Nephron progenitor cell (in vitro differentiated cells): ENCODE results near the gene MPZL3.

Experiments
- DNase-seq: peaks from one replicate; pipeline ENCODE4 v3.0.0; 2021
- H3K27ac Mint-ChIP-seq: 2 replicates; pipeline ENCODE4 v1.8.0; 2021; ENCODE audit warnings: mild to moderate bottlenecking, moderate library complexity, mixed read lengths
- H3K27me3 Mint-ChIP-seq: 2 replicates; pipeline ENCODE4 v1.8.0; 2021; ENCODE audit warnings: mild to moderate bottlenecking, low read depth, mixed read lengths; ENCODE audit not compliant: poor library complexity
- H3K36me3 Mint-ChIP-seq: 2 replicates; pipeline ENCODE4 v1.8.0; 2021; ENCODE audit warnings: low read depth, mixed read lengths
- H3K4me1 Mint-ChIP-seq: 2 replicates; pipeline ENCODE4 v1.8.0; 2021; ENCODE audit warnings: mixed read lengths
- H3K4me3 Mint-ChIP-seq: 2 replicates; pipeline ENCODE4 v1.8.0; 2021; ENCODE audit warnings: mild to moderate bottlenecking, moderate library complexity, mixed read lengths
- H3K9me3 Mint-ChIP-seq: 2 replicates; pipeline ENCODE4 v1.8.0; 2021; ENCODE audit warnings: mild to moderate bottlenecking, moderate library complexity, mixed read lengths
- TF ChIP-seq, protein P1 (sequence below): fragments of 200-600 bp; sonication (generic); IDR thresholded peaks from 2 replicates; pipeline ENCODE4 v1.5.0; 2021; ENCODE audit warnings: antibody characterized with exemption

Gene MPZL3, protein sequence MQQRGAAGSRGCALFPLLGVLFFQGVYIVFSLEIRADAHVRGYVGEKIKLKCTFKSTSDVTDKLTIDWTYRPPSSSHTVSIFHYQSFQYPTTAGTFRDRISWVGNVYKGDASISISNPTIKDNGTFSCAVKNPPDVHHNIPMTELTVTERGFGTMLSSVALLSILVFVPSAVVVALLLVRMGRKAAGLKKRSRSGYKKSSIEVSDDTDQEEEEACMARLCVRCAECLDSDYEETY

DNA sequence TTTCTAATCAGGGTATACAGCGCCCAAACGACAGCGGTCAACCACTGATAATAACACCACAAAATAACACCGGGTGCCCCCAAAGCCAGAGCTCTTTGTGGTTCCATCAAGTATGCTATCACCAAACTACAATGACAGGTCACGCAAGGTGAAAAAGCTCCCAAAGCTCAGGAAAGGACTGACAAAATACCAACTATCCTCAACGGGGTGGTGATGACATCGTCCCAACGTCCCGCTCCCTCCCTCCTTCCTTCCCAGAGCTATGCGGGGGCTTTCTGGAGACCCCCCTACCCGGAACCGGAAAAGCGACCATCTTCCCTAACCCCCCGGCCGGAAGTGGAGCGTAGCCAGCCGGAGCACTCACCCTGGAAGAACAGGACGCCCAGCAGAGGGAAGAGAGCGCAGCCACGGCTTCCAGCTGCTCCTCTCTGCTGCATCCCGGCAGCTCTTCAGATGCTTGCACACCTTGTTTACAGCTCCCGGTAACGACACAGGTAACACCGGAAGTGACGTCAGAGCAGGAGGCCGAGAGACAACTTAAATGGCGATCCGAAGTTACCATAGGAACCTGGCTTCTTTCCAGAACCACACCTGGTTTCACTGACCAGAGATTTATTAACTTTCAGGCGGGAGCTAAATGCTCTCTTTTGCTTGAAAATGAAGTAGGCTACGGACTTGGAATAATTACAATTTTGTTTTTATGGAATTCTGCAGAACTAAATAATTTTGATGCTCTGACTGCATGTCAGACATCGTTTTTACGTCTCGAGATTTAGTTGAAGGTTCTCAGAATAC, at the start of gene MPZL3:
MPZL3 (minus strand) TSS at position 508 of the 795 bp plus-strand sequence; CDS start at position 437, 71 bp downstream.
- peaks cover 11% of the 10 kb centered on the region for H3K4me1 Mint-ChIP-seq
- peaks cover 22% of the 10 kb centered on the region for H3K36me3 Mint-ChIP-seq
- peak; percentile 60 for DNase-seq
- H3K27me3 Mint-ChIP-seq, result peaks cover 95% of the 10 kb centered on the region
- TF ChIP-seq, protein P1, sequence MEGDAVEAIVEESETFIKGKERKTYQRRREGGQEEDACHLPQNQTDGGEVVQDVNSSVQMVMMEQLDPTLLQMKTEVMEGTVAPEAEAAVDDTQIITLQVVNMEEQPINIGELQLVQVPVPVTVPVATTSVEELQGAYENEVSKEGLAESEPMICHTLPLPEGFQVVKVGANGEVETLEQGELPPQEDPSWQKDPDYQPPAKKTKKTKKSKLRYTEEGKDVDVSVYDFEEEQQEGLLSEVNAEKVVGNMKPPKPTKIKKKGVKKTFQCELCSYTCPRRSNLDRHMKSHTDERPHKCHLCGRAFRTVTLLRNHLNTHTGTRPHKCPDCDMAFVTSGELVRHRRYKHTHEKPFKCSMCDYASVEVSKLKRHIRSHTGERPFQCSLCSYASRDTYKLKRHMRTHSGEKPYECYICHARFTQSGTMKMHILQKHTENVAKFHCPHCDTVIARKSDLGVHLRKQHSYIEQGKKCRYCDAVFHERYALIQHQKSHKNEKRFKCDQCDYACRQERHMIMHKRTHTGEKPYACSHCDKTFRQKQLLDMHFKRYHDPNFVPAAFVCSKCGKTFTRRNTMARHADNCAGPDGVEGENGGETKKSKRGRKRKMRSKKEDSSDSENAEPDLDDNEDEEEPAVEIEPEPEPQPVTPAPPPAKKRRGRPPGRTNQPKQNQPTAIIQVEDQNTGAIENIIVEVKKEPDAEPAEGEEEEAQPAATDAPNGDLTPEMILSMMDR, result no peak
- H3K4me3 Mint-ChIP-seq, result peak within 1 kb of the TSS; percentile 97
- H3K9me3 Mint-ChIP-seq, result peaks cover 38% of the 10 kb centered on the region
- H3K27ac Mint-ChIP-seq, result peak within 1 kb of the TSS; percentile 100

DNA sequence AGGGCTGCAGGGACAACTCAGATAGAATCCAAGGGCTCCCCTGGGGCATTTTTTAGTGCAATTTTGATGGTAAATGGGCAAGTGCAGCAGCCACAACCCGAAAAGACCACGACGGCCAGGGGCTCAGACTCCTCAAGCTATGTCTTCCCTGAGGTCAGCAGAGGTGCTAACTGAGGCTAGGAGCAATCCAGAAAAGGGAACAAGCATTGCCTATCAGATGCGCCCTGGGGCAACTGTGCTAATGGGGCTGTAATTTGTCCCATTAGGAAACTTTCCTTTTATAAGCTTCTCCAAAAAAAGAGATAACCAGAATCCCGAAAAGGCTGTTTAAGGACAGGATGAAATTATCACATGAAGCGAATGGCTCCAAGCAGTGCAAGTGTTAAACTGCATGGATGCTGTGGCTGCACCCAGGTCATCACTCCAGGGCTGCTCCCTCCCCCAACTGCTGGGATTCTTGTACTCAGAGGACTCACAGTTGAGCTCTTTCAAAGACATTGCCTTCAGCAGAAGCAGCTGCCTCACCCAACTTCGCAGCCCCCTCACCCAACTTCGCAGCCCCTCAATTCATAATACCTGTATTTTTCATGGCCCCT, 49.5 kb upstream of the MPZL3 start:
- Mint-ChIP-seq H3K9me3 (no peaks in the 10 kb centered on the region), H3K4me3 (no peak overlapping the region), H3K27ac (no peak overlapping the region), H3K27me3 (peaks cover 53% of the 10 kb centered on the region), H3K36me3 (no peaks in the 10 kb centered on the region), H3K4me1 (no peaks in the 10 kb centered on the region)
- TF ChIP-seq, protein P1, result no peak
- no peak for DNase-seq

DNA sequence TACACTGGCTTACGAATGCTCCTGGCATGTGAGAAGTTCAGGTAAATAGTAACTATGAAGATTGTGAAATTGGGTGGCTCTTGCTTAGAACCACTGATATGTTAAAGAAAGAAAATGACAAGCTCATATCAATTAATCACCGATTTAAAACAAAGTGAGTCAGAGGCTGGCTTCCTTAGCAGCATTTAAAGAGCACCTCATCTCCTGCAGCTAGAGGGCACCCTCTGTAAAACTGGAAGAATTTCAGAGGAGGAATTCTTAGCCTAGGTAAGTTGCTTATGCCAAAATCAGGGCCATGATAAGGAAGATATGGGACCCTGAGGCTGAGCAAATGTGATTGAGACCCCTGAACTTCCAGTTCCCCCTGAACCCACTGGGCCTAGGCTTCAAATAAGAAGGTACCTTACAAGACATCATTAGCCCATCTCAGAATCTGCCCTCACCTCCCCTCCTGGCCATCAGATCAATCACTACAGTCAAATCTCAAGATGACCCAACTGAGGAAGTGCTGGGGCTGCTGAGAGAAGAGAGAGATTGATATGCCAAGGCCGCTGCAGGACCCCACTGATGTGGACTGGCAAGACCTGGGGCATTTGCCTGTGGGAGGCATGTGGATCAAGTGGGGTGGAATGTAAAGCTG, 43.8 kb upstream of the MPZL3 start:
- Mint-ChIP-seq H3K4me3 (no peak overlapping the region), H3K27me3 (peaks cover 52% of the 10 kb centered on the region), H3K4me1 (no peaks in the 10 kb centered on the region), H3K27ac (no peak overlapping the region), H3K36me3 (no peaks in the 10 kb centered on the region), H3K9me3 (no peaks in the 10 kb centered on the region)
- DNase-seq, result no peak
- TF ChIP-seq, protein P1, result peak; percentile 38

DNA sequence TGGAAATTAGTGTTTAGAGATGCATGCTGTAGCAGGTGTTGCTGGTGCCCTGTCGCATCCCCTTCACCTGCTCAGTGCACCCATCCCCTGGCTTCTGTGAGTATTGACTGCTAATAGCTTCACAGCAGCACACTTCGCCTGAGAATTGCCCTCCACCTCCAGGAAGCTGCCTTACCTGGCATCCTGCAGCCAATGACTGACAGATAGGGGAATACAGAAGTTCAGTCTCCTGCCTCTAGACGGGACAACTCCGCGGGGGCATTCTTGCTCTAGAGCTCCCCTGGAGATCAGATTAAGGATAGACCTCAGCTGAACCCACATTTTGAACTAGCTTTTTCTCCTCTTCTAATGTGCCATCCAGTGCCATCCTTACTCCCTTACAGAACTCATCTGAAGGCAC, 43.0 kb upstream of the MPZL3 start:
- H3K27ac Mint-ChIP-seq, result no peak overlapping the region
- peaks cover 52% of the 10 kb centered on the region for H3K27me3 Mint-ChIP-seq
- H3K4me1 Mint-ChIP-seq, result no peaks in the 10 kb centered on the region
- H3K9me3 Mint-ChIP-seq, result no peaks in the 10 kb centered on the region
- TF ChIP-seq, protein P1, result no peak
- no peaks in the 10 kb centered on the region for H3K36me3 Mint-ChIP-seq
- DNase-seq, result no peak
- no peak overlapping the region for H3K4me3 Mint-ChIP-seq

DNA sequence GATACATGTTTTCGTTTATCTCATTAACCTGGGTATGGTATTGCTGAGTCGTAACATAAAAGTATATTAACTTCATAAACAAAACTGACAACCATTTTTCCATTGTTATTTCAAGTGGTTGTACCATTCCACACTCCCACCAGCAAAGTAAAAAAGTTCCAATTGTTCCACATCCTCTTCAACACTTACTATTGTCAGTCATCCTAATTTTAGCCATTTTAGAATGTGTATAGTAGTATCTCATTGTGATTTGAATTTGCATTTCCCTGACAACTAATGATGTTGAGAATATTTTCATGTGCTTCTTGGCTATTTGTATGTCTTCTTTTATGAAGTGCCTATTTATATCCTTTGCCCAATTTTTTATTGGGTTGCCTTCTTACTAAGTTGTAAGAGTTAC, 41.9 kb upstream of the MPZL3 start:
- Mint-ChIP-seq H3K9me3 (peaks cover 7% of the 10 kb centered on the region), H3K36me3 (no peaks in the 10 kb centered on the region), H3K4me3 (no peak overlapping the region), H3K27me3 (peaks cover 59% of the 10 kb centered on the region), H3K27ac (no peak overlapping the region), H3K4me1 (no peaks in the 10 kb centered on the region)
- DNase-seq, result no peak
- TF ChIP-seq, protein P1, result no peak
